SK-N-SH treated with all-trans-retinoic acid at 6 μM for 48 hours (cell line): ENCODE measurements around the gene SMPD3.

Experiments used
- ATAC-seq: fragments of 200-7000 bp; cut with Tn5 transposase; 3 replicates; pipeline ENCODE4 v1.9.1; 2020; ENCODE audit warnings: mild to moderate bottlenecking, moderate library complexity
- ARNTL ChIP-seq: fragments of 450-650 bp; formaldehyde crosslinking; IDR thresholded peaks from 2 replicates; pipeline ENCODE4 v1.5.0; 2020; ENCODE audit warnings: low read depth, mild to moderate bottlenecking, moderate library complexity, borderline replicate concordance
- BACH2 ChIP-seq: fragments of 250-450 bp; sonication (Bioruptor Pico); IDR thresholded peaks from 2 replicates; pipeline ENCODE4 v1.9.0; 2021; ENCODE audit warnings: mild to moderate bottlenecking, borderline replicate concordance
- CREB5 ChIP-seq: fragments of 250-450 bp; sonication (Bioruptor Pico); IDR thresholded peaks from 2 replicates; pipeline ENCODE4 v1.5.1; 2020; ENCODE audit warnings: low read depth, mild to moderate bottlenecking, moderate library complexity
- CSDC2 ChIP-seq: fragments of 250-450 bp; sonication (Bioruptor Pico); IDR thresholded peaks from 2 replicates; pipeline ENCODE4 v1.5.0; 2020; ENCODE audit warnings: mild to moderate bottlenecking, moderate library complexity
- ESRRG ChIP-seq: fragments of 250-450 bp; sonication (Bioruptor Pico); IDR thresholded peaks from 2 replicates; pipeline ENCODE4 v1.6.1; 2021; ENCODE audit warnings: mild to moderate bottlenecking
- GLIS3 ChIP-seq: fragments of 250-450 bp; sonication (Bioruptor Pico); IDR thresholded peaks from 2 replicates; pipeline ENCODE4 v1.5.0; 2020; ENCODE audit warnings: mild to moderate bottlenecking, moderate library complexity
- ISL1 ChIP-seq: fragments of 250-450 bp; sonication (Bioruptor Pico); IDR thresholded peaks from 2 replicates; pipeline ENCODE4 v2.1.2; 2022; ENCODE audit warnings: mild to moderate bottlenecking, moderate library complexity
- OSR1 ChIP-seq: fragments of 250-450 bp; sonication (Bioruptor Pico); IDR thresholded peaks from 2 replicates; pipeline ENCODE4 v1.8.0; 2022; ENCODE audit warnings: moderate library complexity, mild to moderate bottlenecking, inconsistent platforms
- PATZ1 ChIP-seq: fragments of 250-450 bp; sonication (Bioruptor Pico); IDR thresholded peaks from 2 replicates; pipeline ENCODE4 v1.8.0; 2020; ENCODE audit warnings: mild to moderate bottlenecking, moderate library complexity, borderline replicate concordance
- POU6F1 ChIP-seq: fragments of 250-450 bp; sonication (Bioruptor Pico); IDR thresholded peaks from 2 replicates; pipeline ENCODE4 v1.8.0; 2021; ENCODE audit warnings: low read depth, mild to moderate bottlenecking, moderate library complexity, borderline replicate concordance
- RARB ChIP-seq: fragments of 250-450 bp; sonication (Bioruptor Pico); IDR thresholded peaks from 2 replicates; pipeline ENCODE4 v1.8.0; 2021; ENCODE audit warnings: mild to moderate bottlenecking, moderate library complexity
- SNAI2 ChIP-seq: fragments of 250-450 bp; sonication (Bioruptor Pico); IDR thresholded peaks from 2 replicates; pipeline ENCODE4 v1.5.0; 2020; ENCODE audit warnings: mild to moderate bottlenecking, moderate library complexity
- TCF4 ChIP-seq: fragments of 250-450 bp; sonication (Bioruptor Pico); IDR thresholded peaks from 2 replicates; pipeline ENCODE4 v1.8.0; 2021; ENCODE audit warnings: mild to moderate bottlenecking, moderate library complexity, borderline replicate concordance
- TOX ChIP-seq: fragments of 250-450 bp; sonication (Bioruptor Pico); IDR thresholded peaks from 2 replicates; pipeline ENCODE4 v1.8.0; 2021; ENCODE audit warnings: mild to moderate bottlenecking, moderate library complexity, borderline replicate concordance
- TSHZ2 ChIP-seq: fragments of 250-450 bp; sonication (Bioruptor Pico); IDR thresholded peaks from 2 replicates; pipeline ENCODE4 v1.5.0; 2020; ENCODE audit warnings: mild to moderate bottlenecking, moderate library complexity
- ZFP3 ChIP-seq: fragments of 250-450 bp; sonication (Bioruptor Pico); IDR thresholded peaks from 2 replicates; pipeline ENCODE4 v1.5.0; 2020; ENCODE audit warnings: mild to moderate bottlenecking, moderate library complexity
- ZNF565 ChIP-seq: fragments of 450-650 bp; formaldehyde crosslinking; conservative IDR thresholded peaks from 2 replicates; pipeline ENCODE4 v1.5.0; 2020; ENCODE audit warnings: low read depth, mild to moderate bottlenecking, moderate library complexity
- ZNF70 ChIP-seq: fragments of 450-650 bp; formaldehyde crosslinking; IDR thresholded peaks from 2 replicates; pipeline ENCODE4 v1.5.0; 2020; ENCODE audit warnings: mild to moderate bottlenecking, moderate library complexity
- ZNF8 ChIP-seq: fragments of 450-650 bp; formaldehyde crosslinking; IDR thresholded peaks from 2 replicates; pipeline ENCODE4 v1.5.0; 2020; ENCODE audit warnings: mild to moderate bottlenecking, moderate library complexity

Gene SMPD3

GRCh38 chr16:68377667-68378393 lies 70.5 kb downstream of the SMPD3 start:
- TF ChIP-seq TOX (CRISPR knock-in tag) (no peak), ZFP3 (CRISPR knock-in tag) (no peak), RARB (CRISPR knock-in tag) (no peak), ZNF565 (CRISPR knock-in tag) (no peak), PATZ1 (CRISPR knock-in tag) (no peak), ISL1 (CRISPR knock-in tag) (no peak), ARNTL (no peak), SNAI2 (CRISPR knock-in tag) (no peak)
- ATAC-seq = peak; percentile 7; the same call in 1 of the 3 replicates

- ATAC-seq = no peak
- TF ChIP-seq CREB5 (CRISPR knock-in tag) (no peak), BACH2 (CRISPR knock-in tag) (no peak), ESRRG (CRISPR knock-in tag) (no peak), ZNF8 (no peak), CSDC2 (CRISPR knock-in tag) (no peak), SNAI2 (CRISPR knock-in tag) (no peak)
- TF ChIP-seq, all 23 proteins: peak for 0
Measured at GRCh38 chr16:68377221-68377620, 71.1 kb downstream of the SMPD3 start.

GRCh38 chr16:68376590-68376989 lies 71.7 kb downstream of the SMPD3 start:
- ATAC-seq = no peak
- TF ChIP-seq SNAI2 (CRISPR knock-in tag) (no peak), OSR1 (CRISPR knock-in tag) (no peak), TCF4 (CRISPR knock-in tag) (no peak), GLIS3 (CRISPR knock-in tag) (no peak), ARNTL (no peak), ISL1 (CRISPR knock-in tag) (no peak), TSHZ2 (CRISPR knock-in tag) (no peak), RARB (CRISPR knock-in tag) (no peak), POU6F1 (no peak), ZNF8 (no peak)

GRCh38 chr16:68375801-68376536 lies 72.3 kb downstream of the SMPD3 start:
- ATAC-seq = no peak
- TF ChIP-seq ISL1 (CRISPR knock-in tag) = no peak
- TF ChIP-seq ESRRG (CRISPR knock-in tag) = no peak
- TF ChIP-seq OSR1 (CRISPR knock-in tag) = no peak
- TF ChIP-seq ZNF70 (CRISPR knock-in tag) = no peak
- no peak for TF ChIP-seq ARNTL
- no peak for TF ChIP-seq CREB5 (CRISPR knock-in tag)
- no peak for TF ChIP-seq PATZ1 (CRISPR knock-in tag)
- TF ChIP-seq RARB (CRISPR knock-in tag) = no peak
- no peak for TF ChIP-seq CSDC2 (CRISPR knock-in tag)
- TF ChIP-seq TSHZ2 (CRISPR knock-in tag) = no peak
- TF ChIP-seq ZNF8 = no peak
- no peak for TF ChIP-seq SNAI2 (CRISPR knock-in tag)
